BE2C (cell line): Measurements from ENCODE around the gene CRTC1.

Experiments
- DNase-seq: peaks from one replicate; pipeline ENCODE4 v3.0.0-alpha.2; 2020
- H3K27me3 ChIP-seq: fragments of 250-450 bp; sonication (Bioruptor Pico); 2 replicates; pipeline ENCODE4 v1.5.1; 2020; ENCODE audit warnings: mild to moderate bottlenecking
- H3K36me3 ChIP-seq: fragments of 250-450 bp; sonication (Bioruptor Pico); 2 replicates; pipeline ENCODE4 v1.5.1; 2020; ENCODE audit warnings: mild to moderate bottlenecking
- H3K4me1 ChIP-seq: fragments of 250-450 bp; sonication (Bioruptor Pico); 2 replicates; pipeline ENCODE4 v1.5.1; 2020
- H3K4me3 ChIP-seq: 2 replicates; pipeline ENCODE4 v1.5.1; 2011; ENCODE audit warnings: low read depth, low read length
- H3K9me3 ChIP-seq: fragments of 250-450 bp; sonication (Bioruptor Pico); 2 replicates; pipeline ENCODE4 v1.5.1; 2020
- CTCF ChIP-seq: IDR thresholded peaks from 2 replicates; pipeline ENCODE4 v1.5.1; 2012; ENCODE audit warnings: mild to moderate bottlenecking, low read depth, low read length

CRTC1 gene

DNA sequence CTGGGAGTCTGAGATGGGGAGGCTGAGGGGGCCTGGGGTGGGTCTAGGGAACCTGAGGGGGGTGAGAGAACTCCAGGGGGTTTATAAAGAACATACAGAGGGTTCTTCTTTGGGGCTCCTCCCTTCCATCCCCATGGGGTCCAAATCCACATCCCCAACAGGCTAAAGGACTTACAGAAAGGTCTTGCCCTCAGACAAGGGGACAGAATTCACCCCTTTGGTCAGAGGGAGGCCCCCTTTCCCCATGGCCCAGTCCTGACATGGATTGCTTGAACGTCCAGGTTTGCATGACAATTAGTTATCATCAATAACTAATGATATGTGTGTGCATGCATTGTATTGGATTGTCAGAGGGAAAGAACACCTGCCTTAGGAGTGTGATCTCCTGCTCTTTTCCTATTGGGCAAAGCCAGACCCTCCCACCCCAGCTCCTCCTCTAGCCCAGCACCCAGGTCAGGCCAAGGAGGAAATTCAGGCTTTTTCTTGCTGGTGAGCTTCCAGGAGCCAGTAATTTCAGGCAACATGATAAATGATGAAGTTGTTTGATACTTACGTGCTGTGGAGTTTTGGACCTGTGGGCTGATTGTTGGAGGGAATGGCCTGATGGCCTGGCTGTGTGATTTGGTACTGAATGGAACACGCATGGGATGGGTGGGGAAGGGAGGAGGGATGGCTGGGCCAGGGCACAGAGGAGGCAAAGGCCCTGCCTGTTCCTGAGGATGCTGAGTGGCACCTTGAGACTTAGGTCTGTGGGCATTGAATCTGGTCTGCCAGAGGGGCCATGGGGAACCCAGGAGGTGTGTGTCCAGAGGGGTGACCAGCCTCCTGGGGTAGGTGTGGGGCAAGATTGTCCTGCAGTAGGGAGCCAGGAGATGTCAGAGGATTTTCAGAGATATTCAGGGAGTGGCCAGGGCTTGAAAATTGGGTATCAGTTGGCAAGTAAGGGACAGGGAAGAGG, 45.5 kb upstream of the CRTC1 start:
- Histone ChIP-seq H3K36me3 (no peaks in the 10 kb centered on the region), H3K27me3 (no peaks in the 10 kb centered on the region), H3K4me3 (peak overlapping the region; percentile 79), H3K9me3 (no peaks in the 10 kb centered on the region), H3K4me1 (no peaks in the 10 kb centered on the region)
- no peak for TF ChIP-seq CTCF
- no peak for DNase-seq

DNA sequence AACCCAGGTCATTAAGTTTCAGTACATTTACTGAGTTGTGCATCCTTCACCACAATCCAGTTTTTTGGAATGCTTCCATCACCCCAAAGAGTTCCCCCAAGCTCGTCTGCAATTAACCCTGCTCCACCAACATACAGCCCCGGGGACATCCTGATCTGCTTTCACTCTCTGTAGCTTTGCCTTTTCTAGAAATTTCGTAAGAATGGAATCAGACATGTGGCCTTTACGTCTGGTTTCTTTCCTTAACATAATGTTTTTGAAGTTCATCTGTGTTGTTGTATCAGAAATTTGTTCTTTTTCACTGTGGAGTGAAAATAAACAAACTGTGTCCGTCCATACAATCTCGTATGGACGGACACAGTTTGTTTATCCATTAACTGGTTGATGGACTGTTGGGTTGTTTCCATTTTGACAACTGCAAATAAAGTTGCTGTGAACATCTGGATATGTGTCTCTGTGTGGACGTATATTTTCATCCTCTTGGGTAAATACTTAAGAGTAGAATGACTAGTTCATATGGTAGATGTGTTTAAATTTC, 43.7 kb upstream of the CRTC1 start:
- Histone ChIP-seq H3K36me3 (no peaks in the 10 kb centered on the region), H3K4me1 (no peaks in the 10 kb centered on the region), H3K9me3 (peaks cover 6% of the 10 kb centered on the region), H3K27me3 (no peaks in the 10 kb centered on the region), H3K4me3 (no peak overlapping the region)
- DNase-seq = no peak
- TF ChIP-seq CTCF = no peak

GRCh38 chr19:18644196-18645034, 39.1 kb upstream of the CRTC1 start:
- Histone ChIP-seq H3K36me3 (no peaks in the 10 kb centered on the region), H3K9me3 (peaks cover 6% of the 10 kb centered on the region), H3K4me1 (no peaks in the 10 kb centered on the region; the same call in 1 of the 2 replicates), H3K27me3 (no peaks in the 10 kb centered on the region), H3K4me3 (no peak overlapping the region)
- DNase-seq = no peak
- TF ChIP-seq CTCF = no peak

DNA sequence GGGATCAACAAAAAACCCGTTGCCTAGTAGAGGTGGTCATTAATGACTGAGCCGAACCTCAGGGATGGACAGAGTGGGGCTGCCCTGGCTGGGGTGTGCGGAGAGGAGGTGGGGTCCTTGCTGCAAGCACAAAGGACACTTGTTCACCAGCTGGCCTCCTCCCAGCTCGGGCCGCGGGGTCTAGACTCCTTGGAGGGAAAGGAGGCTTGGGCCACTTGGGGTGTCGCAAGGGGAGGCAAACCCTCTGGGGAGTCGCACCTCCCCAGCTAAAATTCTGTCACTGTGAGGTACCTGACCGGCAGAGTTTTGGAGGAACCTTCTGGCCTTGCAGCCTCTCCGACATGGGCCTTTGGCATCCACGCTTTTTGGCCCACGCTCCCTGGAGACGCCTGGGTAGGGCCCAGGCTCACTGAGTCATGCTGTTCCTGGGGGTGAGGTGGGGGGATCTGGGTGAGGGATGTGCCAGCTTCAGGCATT, 38.4 kb upstream of the CRTC1 start:
- H3K36me3 ChIP-seq = no peaks in the 10 kb centered on the region
- H3K4me1 ChIP-seq = no peaks in the 10 kb centered on the region; the same call in 1 of the 2 replicates
- H3K9me3 ChIP-seq = peaks cover 6% of the 10 kb centered on the region
- no peaks in the 10 kb centered on the region for H3K27me3 ChIP-seq
- no peak for DNase-seq
- no peak for TF ChIP-seq CTCF
- H3K4me3 ChIP-seq = no peak overlapping the region

GRCh38 chr19:18646535-18647370, 36.7 kb upstream of the CRTC1 start:
- Histone ChIP-seq H3K4me3 (no peak overlapping the region), H3K36me3 (no peaks in the 10 kb centered on the region), H3K4me1 (no peaks in the 10 kb centered on the region; the same call in 1 of the 2 replicates), H3K27me3 (no peaks in the 10 kb centered on the region), H3K9me3 (peaks cover 6% of the 10 kb centered on the region)
- DNase-seq = no peak
- TF ChIP-seq CTCF = no peak
